Astrocyte of the spinal cord (primary cell): ENCODE measurements around the gene HBG1.

Experiments
- DNase-seq: peaks from one replicate; pipeline ENCODE4 v3.0.0; 2011; ENCODE audit warnings: low read depth, low spot score
- H3K4me3 ChIP-seq: 2 replicates; pipeline ENCODE4 v1.5.1; 2011; ENCODE audit warnings: low read depth, mild to moderate bottlenecking, low read length, moderate library complexity
- in situ Hi-C: cut with HindIII; loops from 2 replicates; pipeline ENCODE4 v1.10.0; 2017; ENCODE audit warnings: low sequenced_read_pairs
- TF ChIP-seq, protein P1 (sequence below): IDR thresholded peaks from 2 replicates; pipeline ENCODE4 v1.5.1; 2012; ENCODE audit warnings: low read depth, mild to moderate bottlenecking, low read length, inconsistent platforms

The HBG1 gene

DNA sequence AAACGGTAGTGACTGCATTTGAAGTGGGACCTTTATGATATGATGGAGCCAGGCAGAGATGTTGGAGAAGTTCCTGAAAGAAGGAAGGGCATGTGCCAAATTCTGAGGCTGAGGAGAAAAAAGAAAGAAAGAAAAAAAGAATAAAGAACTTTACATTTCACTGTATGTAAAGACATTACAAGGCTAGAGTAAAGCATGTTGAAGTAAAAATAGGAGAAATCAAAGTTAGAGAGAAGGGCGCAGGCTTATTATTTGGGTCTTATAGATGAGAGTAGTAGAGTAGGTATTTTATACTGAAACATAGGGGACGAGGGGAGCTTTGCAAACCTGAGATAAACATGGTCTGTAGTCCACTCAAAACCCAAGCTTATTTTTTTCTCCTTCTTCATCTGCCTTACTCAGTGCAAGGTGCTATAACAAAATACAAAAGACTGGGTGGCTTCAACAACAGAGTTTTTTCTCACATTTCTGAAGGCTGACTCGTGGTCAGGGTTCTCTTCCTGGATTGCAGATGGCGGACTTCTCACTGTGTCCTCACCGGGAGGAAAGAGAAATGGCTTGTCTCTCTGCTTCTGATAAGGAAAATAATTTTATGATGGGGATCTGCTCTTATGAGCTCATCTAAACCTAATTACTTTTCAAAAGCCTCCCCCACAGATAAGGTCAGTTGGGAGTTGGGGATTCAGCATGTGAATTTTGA is 2.7 kb downstream of the HBG1 start:
- TF ChIP-seq, protein P1, sequence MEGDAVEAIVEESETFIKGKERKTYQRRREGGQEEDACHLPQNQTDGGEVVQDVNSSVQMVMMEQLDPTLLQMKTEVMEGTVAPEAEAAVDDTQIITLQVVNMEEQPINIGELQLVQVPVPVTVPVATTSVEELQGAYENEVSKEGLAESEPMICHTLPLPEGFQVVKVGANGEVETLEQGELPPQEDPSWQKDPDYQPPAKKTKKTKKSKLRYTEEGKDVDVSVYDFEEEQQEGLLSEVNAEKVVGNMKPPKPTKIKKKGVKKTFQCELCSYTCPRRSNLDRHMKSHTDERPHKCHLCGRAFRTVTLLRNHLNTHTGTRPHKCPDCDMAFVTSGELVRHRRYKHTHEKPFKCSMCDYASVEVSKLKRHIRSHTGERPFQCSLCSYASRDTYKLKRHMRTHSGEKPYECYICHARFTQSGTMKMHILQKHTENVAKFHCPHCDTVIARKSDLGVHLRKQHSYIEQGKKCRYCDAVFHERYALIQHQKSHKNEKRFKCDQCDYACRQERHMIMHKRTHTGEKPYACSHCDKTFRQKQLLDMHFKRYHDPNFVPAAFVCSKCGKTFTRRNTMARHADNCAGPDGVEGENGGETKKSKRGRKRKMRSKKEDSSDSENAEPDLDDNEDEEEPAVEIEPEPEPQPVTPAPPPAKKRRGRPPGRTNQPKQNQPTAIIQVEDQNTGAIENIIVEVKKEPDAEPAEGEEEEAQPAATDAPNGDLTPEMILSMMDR: no peak
- no peak overlapping the region for H3K4me3 ChIP-seq
- DNase-seq: no peak
- in situ Hi-C loops: no loop called here

DNA sequence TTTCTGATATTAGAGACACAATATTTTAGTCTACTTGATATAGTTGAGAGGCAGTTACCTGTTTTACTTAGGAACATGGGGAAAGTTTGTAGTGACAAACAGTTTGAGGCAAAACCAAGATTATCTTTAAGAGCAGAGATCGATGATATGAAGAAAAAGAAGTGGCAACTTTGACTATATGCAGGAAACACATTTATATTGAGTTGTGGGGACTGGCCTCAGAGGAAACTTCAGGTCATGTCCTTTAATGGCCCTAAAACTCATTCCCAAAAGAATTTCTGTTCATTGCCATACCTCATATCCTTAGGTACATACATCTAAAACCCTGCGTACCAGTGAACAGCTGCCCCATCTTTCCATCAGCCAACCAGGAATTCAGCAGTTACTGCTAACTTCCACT is 4.5 kb downstream of the HBG1 start:
- TF ChIP-seq, protein P1: no peak
- DNase-seq: no peak
- in situ Hi-C loops: no loop called here
- no peak overlapping the region for H3K4me3 ChIP-seq

DNA sequence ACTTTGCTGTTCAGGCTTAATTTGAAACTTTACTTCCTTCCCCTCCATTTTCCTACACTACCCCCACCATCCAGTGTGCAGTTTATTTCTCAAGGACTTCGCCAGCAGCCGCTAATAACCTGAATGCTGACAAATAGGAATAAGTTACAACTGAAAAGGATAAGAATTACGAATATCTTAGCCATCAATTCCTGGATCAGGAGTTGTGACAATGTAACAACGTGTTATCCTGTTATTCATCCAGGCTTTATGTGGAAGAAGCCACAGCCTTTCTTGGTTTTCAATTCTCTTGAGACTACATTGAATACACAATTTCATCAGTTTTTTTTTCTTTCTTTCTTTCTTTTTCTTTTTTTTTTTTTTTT is 5.9 kb downstream of the HBG1 start:
- DNase-seq: no peak
- in situ Hi-C loops: no loop called here
- H3K4me3 ChIP-seq: no peak overlapping the region
- TF ChIP-seq, protein P1: no peak

DNA sequence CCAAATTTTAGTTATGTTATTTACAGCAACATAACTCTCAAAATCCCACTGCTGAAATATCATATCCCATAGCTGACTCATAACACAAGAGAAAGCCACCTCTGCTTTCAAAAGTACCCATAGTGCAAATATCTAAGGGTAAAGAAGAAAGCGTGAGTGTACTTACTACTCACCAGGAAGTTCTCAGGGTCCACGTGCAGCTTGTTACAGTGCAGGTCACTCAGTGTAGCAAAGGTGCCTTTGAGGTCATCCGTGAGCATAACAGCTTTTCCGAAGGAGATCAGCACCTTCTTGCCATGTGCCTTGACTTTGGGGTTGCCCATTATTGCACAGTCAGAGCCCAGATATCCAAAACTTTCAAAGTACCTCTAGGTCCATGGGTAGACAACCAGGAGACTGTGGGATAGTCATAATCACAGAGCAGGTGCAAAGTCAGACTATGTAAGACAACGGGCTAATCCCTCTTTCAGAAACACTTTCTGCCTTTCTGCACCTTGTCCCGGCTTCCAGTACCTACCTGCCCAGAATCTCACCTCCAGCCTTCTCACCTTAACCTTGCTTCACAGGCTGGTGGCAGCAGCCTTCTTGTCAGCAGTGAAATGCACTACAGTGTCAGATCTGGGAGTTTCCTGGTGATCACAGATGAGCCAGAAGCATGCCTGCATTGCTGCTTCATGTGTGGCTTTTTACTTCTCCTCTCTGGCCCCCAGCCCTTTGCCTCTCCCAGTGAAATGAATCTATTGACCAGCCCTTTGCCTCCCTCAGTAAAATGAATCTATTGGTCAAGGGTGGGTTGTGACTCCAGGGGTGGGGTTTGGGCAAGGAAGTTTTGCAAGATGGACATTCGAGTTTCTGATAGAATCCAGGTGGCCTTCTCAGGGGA is 6.5 kb downstream of the HBG1 start:
- no peak overlapping the region for H3K4me3 ChIP-seq
- TF ChIP-seq, protein P1: no peak
- in situ Hi-C loops: no loop called here
- DNase-seq: no peak

DNA sequence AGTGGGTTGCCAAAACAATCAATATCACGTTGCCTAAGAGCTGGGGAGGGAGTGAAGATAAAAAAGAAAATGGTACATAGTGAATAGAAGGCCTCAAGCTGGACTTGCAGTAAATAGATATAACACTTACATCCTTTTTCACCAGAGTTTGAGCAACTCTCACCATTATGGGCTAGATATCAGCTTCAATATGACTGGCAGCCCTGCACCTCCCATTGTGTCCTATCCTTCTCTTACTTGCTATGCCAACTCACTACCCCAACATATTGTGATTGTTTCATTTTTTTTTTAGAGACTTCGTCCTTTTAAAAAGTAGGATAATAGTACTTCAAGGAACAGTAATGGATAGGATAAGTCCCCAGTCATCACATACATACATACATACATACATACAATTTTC is 7.4 kb downstream of the HBG1 start:
- in situ Hi-C loops: no loop called here
- TF ChIP-seq, protein P1: no peak
- DNase-seq: no peak
- no peak overlapping the region for H3K4me3 ChIP-seq

DNA sequence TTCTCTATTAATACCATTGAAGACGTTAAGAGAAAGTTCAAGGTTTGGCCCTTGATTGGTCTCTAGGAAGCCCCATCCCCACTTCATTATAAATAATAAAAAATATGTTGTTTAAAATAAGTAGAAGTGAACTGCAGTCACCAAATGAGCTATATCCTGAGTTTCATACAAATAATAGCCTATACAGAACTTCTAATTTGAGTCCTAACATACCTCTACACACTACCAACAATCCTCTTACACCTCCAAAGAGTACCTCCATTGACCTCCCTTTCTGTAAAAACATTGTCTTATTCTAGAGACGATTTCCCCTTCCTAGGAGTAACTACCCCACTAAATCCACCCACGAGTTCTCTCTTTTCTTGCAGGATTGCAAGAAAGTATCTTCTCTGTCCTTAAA is 8.2 kb downstream of the HBG1 start:
- TF ChIP-seq, protein P1: no peak
- no peak overlapping the region for H3K4me3 ChIP-seq
- no peak for DNase-seq
- in situ Hi-C loops: no loop called here
